Activated CD4-positive, alpha-beta memory T cell treated with anti-CD3 and anti-CD28 coated beads for 36 hours (primary cell): ENCODE measurements around the gene KCNS1. TPM values are rescaled to one million over a fixed set of nuclear protein-coding genes. Genes with fewer than 3 reads are reported as not detected.

Source experiments
- CTCF ChIA-PET: fragments of 350-600 bp; sonication (Branson Sonifier 250); formaldehyde crosslinking; loops from one replicate; lab custom pipeline; 2021; ENCODE audit warnings: antibody characterized with exemption, inconsistent platforms; lab: Charles Lee
- POLR2A ChIA-PET: fragments of 350-600 bp; sonication (Branson Sonifier 250); formaldehyde crosslinking; loops from one replicate; lab custom pipeline; 2021; ENCODE audit warnings: antibody characterized with exemption; lab: Charles Lee
- DNase-seq: peaks from one replicate; pipeline ENCODE4 v3.0.0-alpha.2; 2020
- H3K27ac Mint-ChIP-seq: one replicate; pipeline ENCODE4 v1.8.0; 2021; ENCODE audit warnings: mixed read lengths
- H3K27me3 Mint-ChIP-seq: one replicate; pipeline ENCODE4 v1.8.0; 2021; ENCODE audit warnings: mixed read lengths
- H3K36me3 Mint-ChIP-seq: one replicate; pipeline ENCODE4 v1.8.0; 2021; ENCODE audit warnings: mixed read lengths
- H3K4me1 Mint-ChIP-seq: one replicate; pipeline ENCODE4 v1.8.0; 2021; ENCODE audit warnings: low read depth, mixed read lengths
- H3K4me3 Mint-ChIP-seq: one replicate; pipeline ENCODE4 v1.8.0; 2021; ENCODE audit warnings: mild to moderate bottlenecking, mixed read lengths
- H3K9me3 Mint-ChIP-seq: one replicate; pipeline ENCODE4 v1.8.0; 2021; ENCODE audit warnings: mixed read lengths
- intact Hi-C: fragments of 100-400 bp; cut with micrococcal nuclease; formaldehyde crosslinking; loops from one replicate; pipeline ENCODE4 v1.15.1; 2023
- total RNA-seq, 2 experiments: library from RNA; stranded (reverse); gene quantifications; one replicate each; pipeline ENCODE4 v1.2.3, GENCODE V29; 2021

KCNS1 gene
- total RNA-seq, 2 experiments from 2014 or later = 0.34 to 0.45 TPM

GRCh38 chr20:45059022-45059728, 41.8 kb downstream of the KCNS1 start:
- ChIA-PET POLR2A (no interaction called here), CTCF (interaction anchor here (0.9 to 3.1 kb wide), 6 partner anchors 8 to 46 kb away, joined by 3 to 13 read pairs (median 4); no protein-coding TSS in a partner anchor)
- intact Hi-C loops = no loop called here
- peaks cover 40% of the 10 kb centered on the region for H3K36me3 Mint-ChIP-seq
- H3K27me3 Mint-ChIP-seq = no peaks in the 10 kb centered on the region
- H3K27ac Mint-ChIP-seq = peak overlapping the region; percentile 43
- peaks cover 71% of the 10 kb centered on the region for H3K4me1 Mint-ChIP-seq
- no peaks in the 10 kb centered on the region for H3K9me3 Mint-ChIP-seq
- no peak overlapping the region for H3K4me3 Mint-ChIP-seq
- DNase-seq = no peak

GRCh38 chr20:45058168-45058850, 42.6 kb downstream of the KCNS1 start:
- H3K27ac Mint-ChIP-seq = peak overlapping the region; percentile 43

GRCh38 chr20:45056473-45057173, 44.3 kb downstream of the KCNS1 start:
- no peak overlapping the region for H3K27ac Mint-ChIP-seq
- intact Hi-C loops = no loop called here
- H3K9me3 Mint-ChIP-seq = no peaks in the 10 kb centered on the region
- CTCF ChIA-PET = interaction anchor here (0.7 to 2.7 kb wide), 2 partner anchors 12 to 40 kb away, joined by 3 to 18 read pairs; no protein-coding TSS in a partner anchor
- POLR2A ChIA-PET = no interaction called here
- H3K4me1 Mint-ChIP-seq = peaks cover 79% of the 10 kb centered on the region
- DNase-seq = no peak
- no peaks in the 10 kb centered on the region for H3K27me3 Mint-ChIP-seq
- H3K4me3 Mint-ChIP-seq = no peak overlapping the region
- peaks cover 43% of the 10 kb centered on the region for H3K36me3 Mint-ChIP-seq

More at GRCh38 chr20:45058168-45058850, 42.6 kb downstream of the KCNS1 start:
- intact Hi-C loops = no loop called here
- no peak overlapping the region for H3K4me3 Mint-ChIP-seq
- CTCF ChIA-PET = interaction anchor here (0.9 to 2.7 kb wide), 4 partner anchors 10 to 45 kb away, joined by 3 to 18 read pairs (median 4); no protein-coding TSS in a partner anchor
- POLR2A ChIA-PET = no interaction called here
- peaks cover 73% of the 10 kb centered on the region for H3K4me1 Mint-ChIP-seq
- peaks cover 43% of the 10 kb centered on the region for H3K36me3 Mint-ChIP-seq
- H3K9me3 Mint-ChIP-seq = no peaks in the 10 kb centered on the region
- no peaks in the 10 kb centered on the region for H3K27me3 Mint-ChIP-seq
- no peak for DNase-seq

- H3K27me3 Mint-ChIP-seq = no peaks in the 10 kb centered on the region
- CTCF ChIA-PET = no interaction called here
- peaks cover 37% of the 10 kb centered on the region for H3K36me3 Mint-ChIP-seq
- H3K4me3 Mint-ChIP-seq = no peak overlapping the region
- H3K9me3 Mint-ChIP-seq = no peaks in the 10 kb centered on the region
- H3K4me1 Mint-ChIP-seq = peaks cover 74% of the 10 kb centered on the region
- intact Hi-C loops = no loop called here
- DNase-seq = no peak
- H3K27ac Mint-ChIP-seq = peak overlapping the region; percentile 49
- POLR2A ChIA-PET = no interaction called here
Observed at GRCh38 chr20:45055056-45055455, 45.9 kb downstream of the KCNS1 start.

- ChIA-PET POLR2A (no interaction called here), CTCF (interaction anchor here (2.1 to 6.3 kb wide), 4 partner anchors 9 to 239 kb away, joined by 5 to 72 read pairs (median 27); no protein-coding TSS in a partner anchor)
- H3K36me3 Mint-ChIP-seq = peaks cover 38% of the 10 kb centered on the region
- no peaks in the 10 kb centered on the region for H3K27me3 Mint-ChIP-seq
- H3K27ac Mint-ChIP-seq = peak overlapping the region; percentile 74
- intact Hi-C loops = no loop called here
- DNase-seq = no peak
- peaks cover 78% of the 10 kb centered on the region for H3K4me1 Mint-ChIP-seq
- no peak overlapping the region for H3K4me3 Mint-ChIP-seq
- no peaks in the 10 kb centered on the region for H3K9me3 Mint-ChIP-seq
Observed at GRCh38 chr20:45053430-45054351, 47.2 kb downstream of the KCNS1 start.

- no peaks in the 10 kb centered on the region for H3K27me3 Mint-ChIP-seq
- H3K4me1 Mint-ChIP-seq = peaks cover 77% of the 10 kb centered on the region
- DNase-seq = peak; percentile 41
- ChIA-PET CTCF (interaction anchor here (0.6 to 6.3 kb wide), 7 partner anchors 8 to 240 kb away, joined by 3 to 72 read pairs (median 5); no protein-coding TSS in a partner anchor), POLR2A (interaction anchor here (0.9 kb wide), 1 partner anchor 13 kb away, joined by 3 read pairs; no protein-coding TSS in a partner anchor)
- H3K9me3 Mint-ChIP-seq = no peaks in the 10 kb centered on the region
- intact Hi-C loops = no loop called here
- H3K36me3 Mint-ChIP-seq = peaks cover 44% of the 10 kb centered on the region
- H3K4me3 Mint-ChIP-seq = no peak overlapping the region
- H3K27ac Mint-ChIP-seq = peak overlapping the region; percentile 74
Observed at GRCh38 chr20:45052698-45053429, 48.1 kb downstream of the KCNS1 start.

- Mint-ChIP-seq H3K36me3 (peaks cover 39% of the 10 kb centered on the region), H3K27me3 (no peaks in the 10 kb centered on the region), H3K9me3 (no peaks in the 10 kb centered on the region), H3K27ac (peak overlapping the region; percentile 43), H3K4me3 (no peak overlapping the region), H3K4me1 (peaks cover 77% of the 10 kb centered on the region)
- CTCF ChIA-PET = interaction anchor here (0.7 to 6.3 kb wide), 8 partner anchors 7 to 241 kb away, joined by 3 to 72 read pairs (median 6); no protein-coding TSS in a partner anchor
- no peak for DNase-seq
- intact Hi-C loops = loop anchor here (2.0 kb wide), 1 partner anchor 23 kb away; no protein-coding TSS in a partner anchor
- POLR2A ChIA-PET = interaction anchor here (0.6 kb wide), 2 partner anchors 81 to 728 kb away, joined by 3 to 4 read pairs; no protein-coding TSS in a partner anchor
Observed at GRCh38 chr20:45051204-45052060, 49.5 kb downstream of the KCNS1 start.

- peak overlapping the region; percentile 10 for H3K4me3 Mint-ChIP-seq
- peak overlapping the region; percentile 83 for H3K27ac Mint-ChIP-seq
- H3K9me3 Mint-ChIP-seq = no peaks in the 10 kb centered on the region
- peaks cover 72% of the 10 kb centered on the region for H3K4me1 Mint-ChIP-seq
- POLR2A ChIA-PET = interaction anchor here (1.1 kb wide), 1 partner anchor 90 kb away, joined by 4 read pairs; the partner anchor contains the start of gene TOMM34
- intact Hi-C loops = loop anchor here (2.0 kb wide), 1 partner anchor 21 kb away; no protein-coding TSS in a partner anchor
- H3K36me3 Mint-ChIP-seq = peaks cover 30% of the 10 kb centered on the region
- H3K27me3 Mint-ChIP-seq = no peaks in the 10 kb centered on the region
- peak; percentile 59 for DNase-seq
- CTCF ChIA-PET = interaction anchor here (1.3 to 6.3 kb wide), 7 partner anchors 11 to 242 kb away, joined by 3 to 72 read pairs (median 8); no protein-coding TSS in a partner anchor
Observed at GRCh38 chr20:45049904-45050471, 50.9 kb downstream of the KCNS1 start.

- Mint-ChIP-seq H3K27ac (peak overlapping the region; percentile 83), H3K4me1 (peaks cover 68% of the 10 kb centered on the region), H3K9me3 (no peaks in the 10 kb centered on the region), H3K4me3 (peak overlapping the region; percentile 10), H3K36me3 (peaks cover 26% of the 10 kb centered on the region), H3K27me3 (no peaks in the 10 kb centered on the region)
- no peak for DNase-seq
- POLR2A ChIA-PET = interaction anchor here (1.1 kb wide), 2 partner anchors 78 to 90 kb away, joined by 4 read pairs; partner anchors contain the start of gene TOMM34
- CTCF ChIA-PET = interaction anchor here (1.3 to 6.3 kb wide), 6 partner anchors 11 to 243 kb away, joined by 3 to 72 read pairs (median 12); no protein-coding TSS in a partner anchor
- intact Hi-C loops = no loop called here
Observed at GRCh38 chr20:45049438-45049837, 51.5 kb downstream of the KCNS1 start.
